CD14-positive monocyte (primary cell): Measurements from ENCODE around the gene PHLPP1. TPM values are rescaled to one million over a fixed set of nuclear protein-coding genes. Genes with fewer than 3 reads are reported as not detected.

Experiments
- DNase-seq, 3 donors: peaks; one replicate each; pipeline ENCODE4 v3.0.0-alpha.2; 2011 to 2022
- H2AFZ ChIP-seq: 2 replicates; pipeline ENCODE4 v1.6.0; 2012; ENCODE audit warnings: mild to moderate bottlenecking, low read depth, low read length, inconsistent platforms; ENCODE audit not compliant: insufficient read depth, poor library complexity, severe bottlenecking
- H3K27ac ChIP-seq, 2 donors: 1 replicate in 1 of 2; 2 replicates in 1 of 2; pipeline ENCODE4 v1.5.1; 2012 to 2013; ENCODE audit warnings: low read length in 2 of 2, control low read depth in 1 of 2, inconsistent platforms in 1 of 2, low read depth in 1 of 2, mild to moderate bottlenecking in 1 of 2
- H3K27me3 ChIP-seq, 2 donors: one replicate each; pipeline versions ENCODE4 v1.6.0 to v1.6.1; 2011 to 2013; ENCODE audit warnings: low read length in 2 of 2; ENCODE audit not compliant: control insufficient read depth in 2 of 2, insufficient read depth in 2 of 2
- H3K36me3 ChIP-seq, 2 donors: replicated peaks in 1 of 2; 1 replicate in 1 of 2; 2 replicates in 1 of 2; pipeline versions ENCODE4 v1.5.1 to v1.6.1; 2012 to 2013; ENCODE audit warnings: low read length in 2 of 2, control low read depth in 1 of 2, inconsistent platforms in 1 of 2, mild to moderate bottlenecking in 1 of 2; ENCODE audit not compliant: insufficient read depth in 2 of 2, control insufficient read depth in 1 of 2
- H3K4me1 ChIP-seq, 2 donors: 1 replicate in 1 of 2; 2 replicates in 1 of 2; pipeline versions ENCODE4 v1.5.1 to v1.6.1; 2012 to 2013; ENCODE audit warnings: low read length in 2 of 2, control low read depth in 1 of 2, inconsistent platforms in 1 of 2, mild to moderate bottlenecking in 1 of 2, moderate library complexity in 1 of 2; ENCODE audit not compliant: insufficient read depth in 2 of 2, control insufficient read depth in 1 of 2
- H3K4me2 ChIP-seq: replicated peaks from 2 replicates; pipeline ENCODE3; 2012; ENCODE audit warnings: low read length, moderate library complexity, mild to moderate bottlenecking; ENCODE audit not compliant: poor library complexity, severe bottlenecking; ENCODE audit errors: extremely low read depth
- H3K4me3 ChIP-seq, 3 experiments: fragments of 200-600 bp in 1 of 3; sonication (generic) in 1 of 3; replicated peaks in 1 of 3; 1 replicate in 2 of 3; 2 replicates in 1 of 3; pipeline ENCODE4 v1.5.1; 2011 to 2013; ENCODE audit warnings: low read length in 3 of 3, mild to moderate bottlenecking in 3 of 3, control low read depth in 2 of 3, low read depth in 2 of 3, inconsistent platforms in 1 of 3, moderate library complexity in 1 of 3
- H3K79me2 ChIP-seq: 2 replicates; pipeline ENCODE4 v1.6.0; 2012; ENCODE audit warnings: mild to moderate bottlenecking, control low read depth, inconsistent platforms, low read length, moderate library complexity; ENCODE audit not compliant: insufficient read depth
- H3K9ac ChIP-seq: 2 replicates; pipeline ENCODE4 v1.6.0; 2017; ENCODE audit warnings: low read length, mild to moderate bottlenecking; ENCODE audit not compliant: insufficient read depth, poor library complexity, severe bottlenecking
- H3K9me3 ChIP-seq, 2 donors: replicated peaks in 1 of 2; 1 replicate in 1 of 2; 2 replicates in 1 of 2; pipeline versions ENCODE4 v1.5.1 to v1.6.1; 2012 to 2013; ENCODE audit warnings: low read length in 2 of 2, control low read depth in 1 of 2; ENCODE audit not compliant: control insufficient read depth in 1 of 2, insufficient read depth in 1 of 2
- H4K20me1 ChIP-seq: 2 replicates; pipeline ENCODE4 v1.6.0; 2012; ENCODE audit warnings: mild to moderate bottlenecking, low read length, control low read depth, moderate library complexity; ENCODE audit not compliant: insufficient read depth
- H3K27ac Mint-ChIP-seq, 7 donors: one replicate each; pipeline ENCODE4 v1.8.0; 2020; ENCODE audit warnings: mild to moderate bottlenecking in 7 of 7, mixed read lengths in 7 of 7, moderate library complexity in 6 of 7, inconsistent platforms in 2 of 7
- H3K27me3 Mint-ChIP-seq, 3 donors: one replicate each; pipeline ENCODE4 v1.8.0; 2021 to 2022; ENCODE audit warnings: low read depth in 3 of 3, mild to moderate bottlenecking in 3 of 3, mixed read lengths in 3 of 3, moderate library complexity in 3 of 3, inconsistent platforms in 1 of 3
- H3K36me3 Mint-ChIP-seq, 2 donors: one replicate each; pipeline ENCODE4 v1.8.0; 2020; ENCODE audit warnings: mixed read lengths in 2 of 2, inconsistent platforms in 1 of 2, mild to moderate bottlenecking in 1 of 2
- H3K4me1 Mint-ChIP-seq: one replicate; pipeline ENCODE4 v1.8.0; 2020; ENCODE audit warnings: mild to moderate bottlenecking, mixed read lengths
- H3K4me3 Mint-ChIP-seq, 2 donors: one replicate each; pipeline ENCODE4 v1.8.0; 2020; ENCODE audit warnings: mild to moderate bottlenecking in 2 of 2, mixed read lengths in 2 of 2, moderate library complexity in 1 of 2
- H3K9me3 Mint-ChIP-seq, 7 donors: one replicate each; pipeline ENCODE4 v1.8.0; 2020 to 2022; ENCODE audit warnings: mixed read lengths in 7 of 7, mild to moderate bottlenecking in 6 of 7, moderate library complexity in 6 of 7, inconsistent platforms in 2 of 7
- CTCF ChIP-seq: fragments of 200-600 bp; IDR thresholded peaks from one replicate; pipeline ENCODE4 v1.8.0; 2022; ENCODE audit warnings: antibody characterized with exemption, mild to moderate bottlenecking
- WGBS: methylation state at CpG from one replicate; pipeline ENCODE4 v1.1.5; 2013; ENCODE audit warnings: missing lambda C conversion rate; ENCODE audit not compliant: insufficient coverage; 5-methylcytosine and 5-hydroxymethylcytosine counted together
- intact Hi-C, 2 donors: fragments of 100-400 bp; cut with micrococcal nuclease; formaldehyde crosslinking; loops; one replicate each; pipeline versions ENCODE4 v1.15.0 to v1.15.1; 2023
- polyA plus RNA-seq, 3 donors: library from polyadenylated mRNA; depleted of rRNA in 1 of 3; unstranded in 2 of 3; stranded (reverse) in 1 of 3; fragments of 300-500 nt in 2 of 3; fragments of >200 nt in 1 of 3; fragmentation: Illumina TruSeq in 2 of 3; gene quantifications; 1 replicate in 2 of 3; 2 replicates in 1 of 3; pipeline ENCODE4 v1.2.3, GENCODE V29; 2012 to 2021

The PHLPP1 gene
- polyA plus RNA-seq, 3 donors, result 0.04 to 2.0 (median 0.55) TPM

GRCh38 chr18:62730941-62731340 lies 15.6 kb downstream of the PHLPP1 start:
- Histone ChIP-seq H3K4me3 (no peak overlapping the region), H3K79me2 (peaks cover 28% of the 10 kb centered on the region), H3K27me3 (no peaks in the 10 kb centered on the region), H3K27ac (no peak overlapping the region), H2AFZ (no peak overlapping the region), H3K4me2 (no peak overlapping the region), H3K4me1 (peaks cover 10 to 15% of the 10 kb centered on the region in 2 donors), H4K20me1 (no peaks in the 10 kb centered on the region), H3K9me3 (no peaks in the 10 kb centered on the region), H3K9ac (no peak overlapping the region), H3K36me3 (no peaks in the 10 kb centered on the region)
- Mint-ChIP-seq H3K4me3 (no peak overlapping the region), H3K36me3 (peaks cover 0 to 3% of the 10 kb centered on the region in 2 donors), H3K27me3 (no peaks in the 10 kb centered on the region), H3K4me1 (peaks cover 27% of the 10 kb centered on the region), H3K9me3 (peaks cover 0 to 5% (median 2%) of the 10 kb centered on the region in 7 donors), H3K27ac (peak overlapping the region in 4 of 7 donors; percentile 24 to 78 (median 52))
- intact Hi-C loops, result no loop called here
- peak in 2 of 3 donors; percentile 51 to 59 for DNase-seq
- no CpG with 5 or more reads among the region's 3 CpGs for WGBS
- no peak for TF ChIP-seq CTCF

- 100% methylated on average over 1 of the region's 1 CpG for WGBS
These were observed 17.3 kb downstream of the PHLPP1 start for GRCh38 chr18:62732617-62733016.

More at GRCh38 chr18:62732617-62733016, 17.3 kb downstream of the PHLPP1 start:
- H3K4me1 ChIP-seq, result peaks cover 10 to 15% of the 10 kb centered on the region in 2 donors
- H3K4me2 ChIP-seq, result no peak overlapping the region
- H2AFZ ChIP-seq, result no peak overlapping the region
- Mint-ChIP-seq H3K9me3 (peaks cover 0 to 8% (median 2%) of the 10 kb centered on the region in 7 donors), H3K27ac (peak overlapping the region in 1 of 7 donors; percentile 51), H3K4me3 (no peak overlapping the region), H3K4me1 (peaks cover 29% of the 10 kb centered on the region), H3K27me3 (peaks cover 0 to 2% (median 0%) of the 10 kb centered on the region in 3 donors), H3K36me3 (peaks cover 0 to 3% of the 10 kb centered on the region in 2 donors)
- peaks cover 31% of the 10 kb centered on the region for H3K79me2 ChIP-seq
- H3K9me3 ChIP-seq, result no peaks in the 10 kb centered on the region
- no peak for DNase-seq
- H4K20me1 ChIP-seq, result no peaks in the 10 kb centered on the region
- no peak for TF ChIP-seq CTCF
- H3K27ac ChIP-seq, result no peak overlapping the region
- H3K9ac ChIP-seq, result no peak overlapping the region
- no peaks in the 10 kb centered on the region for H3K36me3 ChIP-seq
- H3K4me3 ChIP-seq, result no peak overlapping the region
- no peaks in the 10 kb centered on the region for H3K27me3 ChIP-seq
- intact Hi-C loops, result no loop called here
